HG03342 (cell line): ENCODE data around the gene NCOA3.
"Not testable (repeated sequence)": the region's sequence is repeated elsewhere in the genome, so short reads cannot be mapped to it uniquely, and the experiment has no call there.

Experiments
- ATAC-seq: cut with Tn5 transposase; IDR thresholded peaks from one replicate; pipeline ENCODE4 v1.9.1; 2021; ENCODE audit warnings: mild to moderate bottlenecking, moderate library complexity; ENCODE audit not compliant: unreplicated experiment

The NCOA3 gene

DNA sequence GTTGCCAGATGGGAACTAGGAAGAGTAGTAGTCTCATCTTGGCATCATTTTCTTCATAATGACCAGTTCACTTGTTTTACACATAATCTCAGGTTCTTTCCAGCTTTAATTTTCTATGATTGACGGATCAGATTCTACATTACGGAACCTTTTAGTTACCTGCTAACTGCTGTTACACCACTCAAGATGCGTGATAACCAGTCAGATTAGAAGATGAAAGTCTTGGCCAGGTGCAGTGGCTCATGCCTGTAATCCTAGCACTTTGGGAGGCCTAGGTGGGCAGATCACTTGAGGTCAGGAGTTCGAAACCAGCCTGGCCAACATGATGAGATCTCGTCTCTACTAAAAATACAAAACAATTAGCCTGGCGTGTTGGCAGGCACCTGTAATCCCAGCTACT lies 92.5 kb downstream of the NCOA3 start:
- ATAC-seq, result no peak

GRCh38 chr20:47595138-47595537 lies 93.5 kb downstream of the NCOA3 start:
- ATAC-seq, result not testable (repeated sequence)

GRCh38 chr20:47596003-47596571 lies 94.4 kb downstream of the NCOA3 start:
- no peak for ATAC-seq

DNA sequence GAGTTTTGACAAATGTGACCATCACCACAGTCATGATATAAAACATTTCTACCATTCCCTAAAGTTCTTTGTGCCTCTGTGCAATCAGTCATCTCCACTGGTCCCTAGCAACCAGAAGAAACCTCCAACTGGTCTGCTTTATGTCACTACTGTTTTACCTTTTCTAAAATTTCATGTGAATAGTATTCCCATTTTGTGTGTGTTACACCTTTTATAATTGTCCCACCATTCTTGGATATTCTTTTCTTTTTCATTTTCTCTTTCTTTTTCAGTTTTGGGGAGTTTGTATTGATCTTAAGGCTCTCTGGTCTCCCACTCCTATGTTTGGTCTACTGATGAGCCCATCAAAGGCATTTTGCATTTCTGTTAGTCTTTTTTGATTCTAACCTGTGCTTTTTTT lies 95.4 kb downstream of the NCOA3 start:
- ATAC-seq, result no peak

GRCh38 chr20:47598911-47599744 lies 97.4 kb downstream of the NCOA3 start:
- no peak for ATAC-seq

DNA sequence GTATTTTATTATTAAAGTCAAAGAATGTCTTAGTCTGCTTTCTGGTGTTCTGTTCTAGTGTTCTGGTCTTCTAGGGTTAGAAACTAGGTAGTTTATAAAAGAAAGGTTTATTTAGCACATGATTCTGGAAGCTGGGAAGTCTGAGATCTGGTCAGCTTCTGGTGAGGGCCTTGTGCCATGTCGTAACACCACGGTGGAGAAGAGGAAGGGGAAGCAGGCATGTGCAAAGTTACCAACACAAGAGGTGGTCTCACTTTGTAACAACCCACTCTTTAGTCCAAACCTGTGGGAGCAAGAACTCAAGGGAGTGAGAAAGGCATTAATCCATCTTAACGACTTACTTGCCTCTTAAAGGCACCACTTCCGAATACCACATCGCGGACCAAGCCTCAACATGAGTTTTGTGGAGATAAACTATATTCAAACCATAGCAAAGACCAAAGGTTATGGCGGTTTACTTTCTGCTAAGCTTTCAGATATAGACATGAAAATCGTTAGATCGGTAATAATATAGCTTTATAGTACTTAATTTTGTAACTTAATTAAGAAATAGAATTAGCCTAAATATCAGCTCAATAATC lies 99.4 kb downstream of the NCOA3 start:
- ATAC-seq, result no peak

- no peak for ATAC-seq
These were observed 101.6 kb downstream of the NCOA3 start for GRCh38 chr20:47603260-47603659.

DNA sequence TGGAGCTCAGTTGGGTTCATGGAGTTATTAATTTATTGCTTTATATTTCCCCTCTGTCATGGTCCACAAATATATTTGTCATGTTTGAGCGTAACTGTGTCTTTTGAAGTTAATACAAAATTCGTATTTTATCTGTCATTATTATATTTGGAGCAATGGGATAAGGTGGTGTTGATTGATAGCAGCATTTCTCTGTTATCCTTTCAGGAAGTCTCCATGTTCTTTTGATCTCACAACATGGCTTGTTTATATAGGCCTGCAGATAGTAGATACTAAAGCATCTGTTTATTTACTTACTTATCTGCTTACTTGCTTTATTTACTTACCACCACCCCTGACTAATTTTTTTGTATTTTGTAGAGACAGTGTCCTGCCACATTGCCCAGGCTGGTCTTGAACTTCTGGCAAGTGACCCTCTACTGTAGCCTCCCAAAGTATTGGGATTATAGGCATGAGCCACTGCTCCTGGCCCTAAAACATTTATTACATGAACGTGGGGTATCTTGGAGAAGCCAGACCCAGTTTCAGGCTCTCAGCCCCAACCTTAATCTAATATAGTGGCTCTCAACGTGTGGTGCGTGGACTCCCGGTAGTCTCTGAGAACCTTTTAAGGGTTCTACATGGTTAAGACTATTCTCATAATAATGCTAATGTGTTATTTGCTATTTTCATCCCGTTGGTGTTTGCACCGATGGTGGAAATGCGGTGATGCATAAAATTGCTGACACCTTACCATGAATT lies 104.2 kb downstream of the NCOA3 start:
- no peak for ATAC-seq

- ATAC-seq, result no peak
These were observed 104.8 kb downstream of the NCOA3 start for GRCh38 chr20:47606414-47606982.

DNA sequence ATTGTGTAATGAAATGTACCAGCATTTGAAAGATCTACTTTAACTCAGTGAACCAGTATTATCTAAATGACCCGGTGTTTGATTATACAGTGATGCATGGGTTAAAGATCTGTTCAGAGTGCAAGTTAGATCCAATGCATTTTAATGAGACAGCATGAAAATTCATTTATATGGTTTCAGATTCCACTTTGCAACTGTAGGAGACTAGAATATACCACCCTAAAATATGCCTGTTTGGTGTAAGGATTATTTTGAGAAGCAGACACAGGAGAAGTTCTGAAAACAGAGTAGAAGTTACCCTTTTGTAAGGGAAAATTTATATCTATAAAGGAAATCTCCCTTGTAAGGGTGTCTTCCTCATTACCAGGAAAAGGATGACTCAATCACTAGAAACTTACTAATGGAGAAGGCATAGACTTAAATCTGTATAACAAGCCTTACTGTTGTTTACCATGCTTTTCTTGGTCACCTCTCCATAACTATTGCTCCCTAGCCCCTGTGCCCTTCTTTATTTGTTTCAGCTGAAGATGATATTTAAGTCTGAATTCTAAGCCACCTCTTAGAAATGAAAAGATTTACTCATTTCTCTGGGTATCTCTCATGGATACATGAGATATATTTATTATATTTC lies 105.4 kb downstream of the NCOA3 start:
- no peak for ATAC-seq

DNA sequence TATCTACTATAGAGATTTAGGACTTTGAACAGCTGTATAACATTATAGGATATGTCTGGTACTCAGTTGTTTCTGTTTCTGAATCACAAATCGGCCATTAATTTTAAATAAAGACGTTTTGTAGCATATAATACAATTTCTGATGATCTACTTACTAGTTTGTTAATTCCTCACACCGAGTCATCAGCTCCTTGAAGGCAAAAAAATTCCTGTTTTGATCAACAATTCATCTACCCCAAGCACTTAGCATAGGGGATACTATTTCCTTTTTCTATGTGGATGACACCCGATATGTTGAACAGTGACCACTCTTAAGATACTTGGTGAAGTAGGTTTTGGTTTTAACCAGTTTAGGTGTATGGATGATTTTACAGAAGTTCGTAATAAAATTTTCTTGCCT lies 107.3 kb downstream of the NCOA3 start:
- ATAC-seq, result no peak

- no peak for ATAC-seq
These were observed 108.7 kb downstream of the NCOA3 start for GRCh38 chr20:47610247-47610944.

DNA sequence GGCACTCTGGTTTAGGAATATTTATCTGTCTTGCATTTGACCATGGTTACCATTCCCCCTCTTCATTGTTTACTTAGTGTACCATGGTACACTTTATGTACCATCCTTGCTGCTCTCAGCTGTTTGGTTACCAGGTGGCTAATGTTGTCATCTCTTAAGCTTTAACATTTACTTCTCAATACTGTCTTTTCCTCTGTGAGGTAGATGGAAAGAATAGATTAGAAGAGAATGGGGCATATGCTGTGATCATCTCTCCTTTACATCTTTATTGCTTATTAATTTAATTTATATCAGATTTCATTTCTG lies 109.2 kb downstream of the NCOA3 start:
- no peak for ATAC-seq

- ATAC-seq, result no peak
These were observed 110.1 kb downstream of the NCOA3 start for GRCh38 chr20:47611785-47612184.

DNA sequence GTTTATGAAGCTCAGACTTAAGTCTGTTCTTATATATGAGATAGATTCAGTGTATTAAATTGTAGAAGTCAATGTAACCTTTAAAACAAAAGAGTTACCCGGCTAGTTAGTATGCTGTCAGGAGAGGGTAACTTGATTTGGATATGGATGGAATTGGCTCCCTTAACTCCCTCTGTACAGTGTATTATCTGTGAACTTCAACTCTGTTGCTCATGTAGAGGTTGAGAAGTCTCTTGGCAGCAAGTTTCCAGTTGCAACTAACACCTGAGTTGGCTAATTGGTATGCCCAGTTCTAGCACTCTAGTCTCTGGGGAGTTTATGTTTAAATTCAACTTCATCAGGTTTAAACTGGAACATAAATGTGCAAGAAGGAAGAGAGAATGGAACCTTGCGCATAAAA lies 111.0 kb downstream of the NCOA3 start:
- ATAC-seq, result no peak

GRCh38 chr20:47614703-47615309 lies 113.1 kb downstream of the NCOA3 start:
- ATAC-seq, result no peak

GRCh38 chr20:47618479-47618878 lies 116.8 kb downstream of the NCOA3 start:
- no peak for ATAC-seq

DNA sequence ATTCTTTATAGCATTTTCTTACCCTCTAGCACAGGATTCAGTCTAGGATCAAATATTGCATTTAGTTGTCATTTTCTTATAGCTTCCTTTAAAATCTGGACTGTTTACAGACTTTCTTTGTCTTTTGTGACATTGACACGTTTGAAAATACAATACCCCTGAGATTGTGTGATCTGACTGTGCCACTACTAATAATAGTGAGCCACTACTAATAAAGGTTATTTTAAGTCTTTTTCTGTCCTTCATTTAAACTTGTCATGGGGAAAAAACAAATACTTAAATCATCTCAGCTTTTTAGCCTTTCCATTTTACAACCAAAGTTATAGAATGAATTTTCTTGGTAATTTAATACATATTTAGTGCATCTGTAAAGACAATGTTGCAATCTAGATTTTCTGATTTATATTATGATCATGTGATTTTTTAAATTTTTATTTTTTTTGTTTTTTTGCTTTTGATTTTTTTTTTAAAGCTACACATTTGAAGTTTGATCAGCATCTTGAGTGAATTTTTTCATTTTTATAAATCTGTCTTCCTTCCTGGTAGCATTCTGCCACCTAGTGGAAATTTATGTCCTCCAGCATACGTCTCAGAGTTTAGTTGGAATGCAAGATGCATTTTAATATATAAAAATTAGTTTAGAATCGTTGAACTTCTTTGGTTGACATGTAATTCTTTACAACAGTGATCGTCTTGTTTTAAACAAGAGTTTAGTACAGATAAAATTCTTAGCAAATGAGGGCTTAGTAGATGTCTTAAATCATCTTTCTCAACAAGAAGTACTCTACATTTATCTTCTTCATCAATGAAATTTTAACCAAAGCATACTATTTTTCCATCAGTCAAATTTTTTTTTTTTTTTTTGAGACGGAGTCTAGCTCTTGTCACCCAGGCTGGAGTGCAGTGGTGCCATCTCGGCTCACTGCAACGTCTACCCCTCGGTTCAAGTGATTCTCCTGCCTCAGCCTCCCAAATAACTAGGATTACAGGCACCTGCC lies 119.4 kb downstream of the NCOA3 start:
- no peak for ATAC-seq
